GM18861 (cell line): Measurements from ENCODE around the gene DAB2IP.

Source experiments
- ATAC-seq: cut with Tn5 transposase; IDR thresholded peaks from one replicate; pipeline ENCODE4 v1.9.1; 2021; ENCODE audit not compliant: unreplicated experiment

DAB2IP gene

DNA sequence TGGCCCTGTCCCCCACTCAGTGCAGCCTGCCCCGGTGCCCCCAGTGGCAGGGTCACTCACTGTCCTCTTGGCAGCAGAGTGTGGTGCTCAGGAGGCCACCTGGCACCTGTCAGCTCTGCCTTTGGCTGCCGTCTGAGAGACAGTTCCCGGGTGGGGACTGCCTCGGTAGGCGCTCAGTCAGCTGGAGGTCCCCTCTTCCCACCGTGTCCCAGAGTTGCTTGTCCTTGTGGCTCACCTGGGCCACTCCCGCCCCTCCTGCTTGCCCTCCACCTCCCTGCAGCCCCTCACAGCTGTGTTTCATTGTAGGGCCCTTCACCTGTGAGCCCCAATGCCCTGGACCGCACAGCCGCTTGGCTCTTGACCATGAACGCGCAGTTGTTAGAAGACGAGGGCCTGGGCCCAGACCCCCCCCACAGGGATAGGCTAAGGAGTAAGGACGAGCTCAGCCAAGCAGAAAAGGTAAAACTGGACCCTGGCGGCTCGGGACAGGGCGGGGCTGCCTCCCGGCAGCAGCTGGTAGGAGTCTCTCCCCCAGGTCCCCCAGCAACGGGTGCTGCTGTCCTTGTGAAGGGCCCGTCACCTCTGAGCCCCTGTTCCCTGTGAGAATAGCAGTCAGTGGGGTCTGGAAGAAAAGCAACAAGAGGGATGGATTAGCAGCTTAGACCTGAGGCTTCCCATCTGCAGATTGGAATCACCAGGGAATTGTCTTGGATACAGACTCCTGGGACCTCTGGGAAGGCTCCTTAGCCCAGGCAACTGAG lies 122.7 kb downstream of the DAB2IP start:
- ATAC-seq = no peak

DNA sequence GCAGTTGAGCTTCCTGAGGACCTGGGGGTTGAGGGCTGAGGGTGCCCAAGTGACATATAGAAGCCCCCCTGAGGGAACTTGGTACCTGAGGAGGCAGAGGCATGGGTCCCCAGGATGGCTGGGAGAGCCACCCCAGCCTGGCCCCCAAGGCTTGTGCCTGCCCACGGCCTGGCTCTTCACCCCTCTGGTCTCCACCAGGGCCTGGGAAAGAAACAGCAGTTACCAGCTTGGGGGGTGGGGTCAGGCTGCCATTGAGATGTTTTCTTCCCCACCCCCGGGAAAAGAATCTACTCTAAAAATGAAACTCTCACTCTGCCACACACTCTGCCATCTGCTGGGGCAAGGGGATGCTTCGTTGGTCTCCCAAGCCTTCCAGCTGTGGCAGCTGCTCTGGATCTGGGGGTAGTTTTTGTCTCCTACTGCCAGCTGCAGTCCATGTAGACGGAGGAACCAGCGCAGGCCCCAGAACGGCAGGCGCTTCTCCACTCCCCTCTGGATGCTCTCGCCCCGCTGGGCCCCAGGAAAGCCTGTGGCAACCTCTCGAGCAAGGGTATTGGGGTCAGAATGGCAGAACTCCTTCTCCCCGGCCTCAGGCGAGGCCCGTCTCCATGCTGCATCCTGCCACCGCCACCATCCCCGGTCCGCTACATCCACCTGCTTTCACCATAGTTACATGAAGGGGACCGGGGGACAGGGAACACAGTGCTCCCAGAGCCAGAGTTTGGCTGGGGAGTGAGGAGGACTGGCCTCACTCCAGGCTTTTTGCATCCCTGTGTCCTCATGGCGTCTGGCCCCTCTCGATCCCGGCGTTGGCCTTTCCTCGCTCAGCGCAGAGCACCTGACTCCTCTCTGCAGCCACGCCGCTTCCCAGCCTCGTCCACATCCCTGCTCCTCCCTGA lies 123.5 kb downstream of the DAB2IP start:
- no peak for ATAC-seq

DNA sequence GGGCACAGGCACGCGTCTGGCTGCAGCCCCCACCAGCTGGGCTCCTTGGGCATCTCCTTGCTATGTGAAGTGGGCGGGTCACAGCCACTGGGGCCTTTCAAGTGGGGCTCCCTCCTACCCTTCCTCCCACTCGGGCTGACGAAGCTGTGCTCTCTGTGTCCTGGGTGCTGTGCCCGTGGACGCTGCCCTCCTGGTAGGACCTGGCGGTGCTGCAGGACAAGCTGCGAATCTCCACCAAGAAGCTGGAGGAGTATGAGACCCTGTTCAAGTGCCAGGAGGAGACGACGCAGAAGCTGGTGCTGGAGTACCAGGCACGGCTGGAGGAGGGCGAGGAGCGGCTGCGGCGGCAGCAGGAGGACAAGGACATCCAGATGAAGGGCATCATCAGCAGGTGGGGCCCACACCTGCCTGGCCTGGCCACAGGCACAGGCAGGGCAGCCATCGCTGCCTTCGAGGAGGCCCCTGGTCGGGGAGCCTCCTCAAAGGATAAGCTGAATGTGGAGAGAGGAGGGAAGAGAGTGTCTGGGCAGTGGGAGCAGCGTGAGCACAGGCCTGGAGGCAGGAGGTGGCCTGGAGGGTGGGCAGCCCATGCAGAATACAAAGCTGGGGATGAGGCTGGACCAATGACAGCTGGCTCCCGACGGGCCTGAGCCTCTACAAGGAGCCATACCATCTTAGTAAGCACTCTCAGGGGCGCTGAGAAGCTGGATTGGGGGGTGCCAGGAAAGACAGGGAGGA lies 124.7 kb downstream of the DAB2IP start:
- no peak for ATAC-seq

- no peak for ATAC-seq
These were observed 125.6 kb downstream of the DAB2IP start for GRCh38 chr9:121776739-121777637.

DNA sequence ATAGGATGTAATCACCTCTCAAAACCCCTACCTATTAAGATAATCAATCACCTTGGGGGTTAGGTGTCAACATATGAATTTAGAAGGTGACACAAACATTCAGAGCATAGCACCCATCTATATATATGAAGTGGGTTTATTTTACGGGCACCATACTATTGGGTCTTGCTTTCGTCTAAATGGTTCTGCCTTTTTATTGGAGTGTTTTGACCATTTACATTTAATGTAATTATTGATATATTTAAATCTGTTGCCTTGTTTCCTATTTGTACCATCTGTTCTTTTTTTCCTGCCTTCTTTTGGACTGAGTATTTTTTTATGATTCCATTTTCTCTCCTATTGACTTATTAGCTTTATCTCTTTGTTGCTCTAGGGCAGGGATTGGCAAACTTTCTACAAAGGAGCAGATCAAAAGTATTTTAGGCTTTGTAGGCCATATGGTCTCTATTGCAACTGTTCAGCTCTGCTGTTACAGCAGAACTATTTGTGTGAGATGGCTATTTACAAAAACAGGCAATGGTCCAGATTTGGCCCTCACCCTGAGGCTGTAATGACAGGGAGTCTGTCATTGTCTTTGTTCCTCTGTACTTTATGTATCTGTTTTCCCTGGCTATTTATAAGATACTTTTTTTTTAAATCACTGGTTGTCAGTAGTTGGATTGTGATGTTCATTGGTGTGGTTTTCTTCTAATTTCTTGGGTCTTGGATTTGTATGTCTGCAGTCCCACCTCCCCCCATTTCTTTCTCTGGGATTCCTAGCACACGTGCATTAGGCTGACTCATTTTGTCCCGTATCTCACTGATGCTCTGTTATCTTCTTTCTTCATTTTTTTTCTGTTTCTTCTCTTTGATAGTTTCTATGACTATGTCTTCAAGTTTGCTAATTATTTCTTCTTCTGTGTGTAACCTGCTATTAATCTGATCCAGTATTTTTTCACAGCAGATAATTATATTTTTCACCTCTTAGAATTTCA lies 127.1 kb downstream of the DAB2IP start:
- ATAC-seq = no peak

DNA sequence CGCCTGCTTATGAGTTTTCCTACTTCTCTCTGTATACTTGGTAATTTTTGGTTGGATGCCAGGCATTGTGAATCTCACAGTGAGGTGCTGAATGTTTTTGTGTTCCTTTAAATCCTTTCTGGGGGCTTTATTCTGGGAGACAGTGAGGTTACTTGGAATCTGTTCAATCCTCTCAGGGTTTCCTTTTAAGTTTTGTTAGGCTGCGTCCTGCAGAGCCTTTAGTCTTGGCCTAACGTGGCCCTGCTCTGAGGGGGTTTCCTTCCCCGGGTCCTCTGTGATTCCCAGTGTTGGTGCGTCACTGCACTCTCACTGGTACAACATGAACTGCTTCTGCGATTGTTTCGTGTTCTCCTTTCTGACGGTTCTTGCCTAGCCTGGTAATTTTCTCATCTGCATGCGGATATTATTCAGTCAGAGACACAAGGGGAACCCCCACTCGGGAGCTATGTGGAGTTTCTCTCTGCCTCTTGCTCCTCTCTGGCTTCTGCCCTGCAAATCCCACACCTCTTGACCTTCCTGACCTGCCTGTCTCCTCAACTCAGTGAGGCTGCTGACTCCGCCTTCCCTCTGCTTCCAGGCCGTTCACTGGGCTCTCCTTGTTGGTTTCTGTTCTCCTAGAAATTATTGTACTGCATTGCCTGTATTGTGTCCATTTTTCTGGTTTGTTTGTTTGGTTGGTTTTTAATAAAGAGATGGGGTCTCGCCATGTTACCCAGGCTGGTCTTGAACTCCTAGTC lies 128.1 kb downstream of the DAB2IP start:
- ATAC-seq = no peak

DNA sequence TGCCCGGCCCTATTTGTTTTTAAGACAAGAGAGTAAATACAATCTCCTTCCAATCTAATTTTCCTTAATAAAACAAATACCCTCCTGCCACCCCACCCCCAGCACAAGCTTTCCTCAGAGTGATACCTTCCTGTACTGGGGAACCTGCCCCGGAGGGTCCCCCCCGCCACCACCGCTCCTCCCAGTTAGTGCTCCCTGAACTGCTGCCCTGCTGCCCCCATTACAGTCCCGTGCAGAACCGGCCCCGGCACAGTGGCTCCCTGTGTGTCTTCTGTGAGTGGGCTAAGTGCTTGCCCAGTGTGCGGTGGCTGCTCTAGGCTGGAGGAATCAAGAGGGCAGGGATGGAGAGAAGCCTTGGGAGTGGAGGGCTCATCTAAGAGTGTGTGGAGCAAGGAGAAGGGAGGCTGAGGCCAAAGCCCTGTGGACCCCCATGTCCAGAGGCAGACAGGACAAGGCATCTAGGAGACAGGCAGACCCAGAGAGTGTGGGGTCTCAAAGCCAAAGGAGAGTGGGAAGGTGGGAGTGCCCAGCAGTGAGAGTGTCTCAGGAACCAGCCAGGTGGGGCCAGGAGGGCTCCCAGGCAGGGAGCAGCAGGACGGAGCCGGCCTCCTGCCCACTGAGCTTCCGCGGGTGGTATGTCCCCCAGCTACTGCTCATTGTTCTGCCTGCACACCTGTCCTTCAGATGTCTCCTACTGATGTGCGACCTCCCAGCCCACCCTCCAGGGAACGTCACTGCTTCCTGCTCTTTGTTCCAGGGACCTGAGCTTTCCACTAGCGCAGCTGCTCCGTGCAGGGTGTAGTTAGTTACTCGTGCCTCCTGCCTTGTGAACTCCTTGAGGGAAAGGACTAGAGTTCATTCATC lies 129.0 kb downstream of the DAB2IP start:
- ATAC-seq = no peak

- no peak for ATAC-seq
These were observed 129.7 kb downstream of the DAB2IP start for GRCh38 chr9:121781145-121781548.

- ATAC-seq = no peak
These were observed 130.4 kb downstream of the DAB2IP start for GRCh38 chr9:121781701-121782464.

DNA sequence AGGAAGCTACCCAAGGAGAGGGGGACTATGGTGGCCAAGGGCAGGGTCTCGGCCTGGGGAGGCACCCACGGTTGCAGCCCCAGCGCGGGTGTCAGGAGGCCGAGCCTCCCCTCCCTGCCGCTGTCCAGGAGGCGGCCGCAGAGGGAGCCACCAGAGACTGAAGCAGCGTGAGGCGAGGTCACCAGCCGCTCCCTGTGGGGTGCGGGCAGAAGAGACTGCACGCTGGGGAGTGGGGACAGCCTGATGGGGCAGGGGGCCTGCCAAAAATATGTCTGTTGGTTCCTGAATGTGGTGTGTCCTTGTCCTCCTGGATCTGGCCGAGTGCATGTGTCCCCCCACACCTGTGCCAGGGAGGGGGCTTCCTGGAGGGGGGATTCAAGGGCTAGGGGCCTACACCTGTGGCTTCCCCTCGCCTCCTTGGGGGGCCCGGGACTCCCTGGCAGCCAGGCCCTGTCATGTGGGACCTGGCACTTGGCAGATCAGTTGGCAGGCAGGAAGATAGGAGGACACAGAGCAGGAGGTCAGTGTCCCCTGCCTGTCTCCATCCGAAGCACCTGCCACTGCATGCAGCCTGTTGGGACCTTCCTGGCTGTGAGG lies 131.2 kb downstream of the DAB2IP start:
- no peak for ATAC-seq

DNA sequence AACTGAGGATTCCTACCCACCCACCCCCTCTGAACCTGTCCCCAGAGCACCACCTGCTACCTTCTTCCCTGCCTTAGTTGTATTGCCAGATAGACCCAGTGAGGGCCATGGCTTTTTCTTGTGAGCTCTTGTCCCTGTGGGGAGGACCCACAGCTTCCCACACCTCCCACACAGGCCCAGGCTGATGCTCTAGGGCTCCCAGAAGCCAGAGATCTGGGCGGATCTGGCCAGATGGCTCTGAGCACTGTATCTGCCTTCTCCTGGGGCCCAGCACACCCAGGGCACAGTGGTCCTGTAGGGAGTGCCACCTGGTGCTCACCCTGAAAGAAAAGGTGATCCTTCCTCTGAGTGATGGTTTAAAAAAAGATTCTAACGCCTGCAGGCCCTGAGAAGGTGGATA lies 131.7 kb downstream of the DAB2IP start:
- ATAC-seq = no peak

DNA sequence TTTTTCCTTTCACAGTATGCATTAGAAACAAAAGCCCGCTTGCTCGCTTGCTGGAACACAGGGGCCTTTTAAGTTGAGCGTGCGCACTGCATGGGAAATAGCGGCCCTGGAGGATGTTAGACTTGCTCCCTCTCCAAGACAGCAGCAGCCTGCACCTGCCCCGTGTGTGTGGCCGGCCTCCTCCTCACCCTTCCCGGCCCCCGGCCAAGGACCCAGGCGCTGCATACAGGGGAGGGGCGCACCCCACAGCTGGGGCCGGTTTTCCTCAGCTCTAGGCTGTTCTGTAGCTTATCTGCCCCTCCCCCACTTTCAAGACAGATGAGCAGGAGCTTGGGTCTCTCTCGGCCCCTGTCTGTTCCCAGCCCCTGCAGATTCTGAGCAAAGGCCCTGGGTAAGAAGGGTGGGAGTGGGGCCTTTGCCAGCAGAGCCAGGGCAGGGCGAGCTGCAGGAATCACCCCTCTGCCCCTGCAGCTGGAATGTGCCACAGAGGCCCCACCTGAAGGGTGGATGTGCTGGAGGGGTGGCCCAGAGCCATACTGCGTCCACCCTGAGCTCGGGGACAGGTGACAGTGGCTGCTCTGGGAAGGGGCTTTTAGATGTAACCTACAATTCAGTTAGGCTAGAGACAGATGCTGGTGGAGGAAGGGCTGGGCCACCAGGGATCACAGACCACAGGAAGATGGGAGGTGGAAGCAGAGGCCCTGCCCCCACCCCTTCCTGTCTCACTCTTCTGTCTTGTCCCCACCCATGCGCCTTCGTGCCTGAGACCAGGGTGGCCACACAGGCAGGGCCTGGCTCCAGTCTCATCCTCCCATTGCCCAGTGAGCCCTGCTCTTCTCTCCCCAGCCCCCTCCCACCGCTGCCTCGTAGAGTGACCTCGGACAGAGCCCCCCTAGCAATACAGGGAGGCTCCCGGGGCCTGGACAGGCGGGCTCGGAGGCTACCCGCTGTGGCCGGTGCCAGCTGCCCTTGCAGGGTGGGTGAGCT lies 132.4 kb downstream of the DAB2IP start:
- no peak for ATAC-seq

DNA sequence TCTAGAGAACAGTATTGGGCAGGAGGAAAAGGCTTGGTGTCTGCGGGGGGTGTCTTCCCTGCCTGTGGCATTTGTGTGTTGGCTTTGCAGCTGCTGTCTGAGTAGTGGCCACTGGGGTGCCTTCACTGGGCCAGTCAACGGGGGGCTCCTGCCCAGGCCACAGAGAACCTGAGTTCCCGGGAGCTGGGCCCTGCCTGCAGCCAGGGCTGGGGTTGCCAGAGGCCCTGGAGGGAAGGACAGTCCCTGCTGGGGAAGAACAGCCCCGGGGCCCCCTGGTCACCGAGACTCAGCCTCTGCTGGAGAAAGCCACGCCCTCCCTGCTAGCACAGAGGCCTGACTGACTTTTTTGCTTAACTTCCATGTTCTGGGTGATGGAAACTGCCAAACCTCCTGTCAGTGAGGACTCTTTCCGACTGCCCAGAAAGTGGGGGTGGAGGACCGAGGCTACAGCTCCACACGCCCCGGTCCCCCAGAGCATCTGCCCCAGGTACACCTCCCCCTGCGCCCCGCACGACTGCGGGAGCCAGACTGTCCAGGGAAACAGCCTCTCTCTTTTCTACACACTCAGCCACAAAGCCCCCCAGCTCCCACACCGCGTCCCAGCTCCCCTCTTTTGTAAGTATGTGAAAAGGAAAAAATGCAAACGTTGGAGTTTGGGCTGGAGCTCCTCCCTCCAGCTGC lies 133.4 kb downstream of the DAB2IP start:
- no peak for ATAC-seq

- ATAC-seq = no peak
These were observed 134.5 kb downstream of the DAB2IP start for GRCh38 chr9:121785673-121786542.
